GM18873 (cell line): Measurements from ENCODE around the gene MAPK14.
"Not testable (repeated sequence)": the region's sequence is repeated elsewhere in the genome, so short reads cannot be mapped to it uniquely, and the experiment has no call there.

Source experiments
- ATAC-seq: cut with Tn5 transposase; IDR thresholded peaks from one replicate; pipeline ENCODE4 v1.9.1; 2021; ENCODE audit warnings: mild to moderate bottlenecking, moderate library complexity, moderate number of reproducible peaks; ENCODE audit not compliant: unreplicated experiment, low FRiP score

MAPK14 gene

GRCh38 chr6:36027501-36028087 lies at the start of gene MAPK14:
MAPK14 (plus strand) TSS chr6:36027808; CDS start chr6:36028158, 350 bp downstream.
- peak; percentile 87 for ATAC-seq

DNA sequence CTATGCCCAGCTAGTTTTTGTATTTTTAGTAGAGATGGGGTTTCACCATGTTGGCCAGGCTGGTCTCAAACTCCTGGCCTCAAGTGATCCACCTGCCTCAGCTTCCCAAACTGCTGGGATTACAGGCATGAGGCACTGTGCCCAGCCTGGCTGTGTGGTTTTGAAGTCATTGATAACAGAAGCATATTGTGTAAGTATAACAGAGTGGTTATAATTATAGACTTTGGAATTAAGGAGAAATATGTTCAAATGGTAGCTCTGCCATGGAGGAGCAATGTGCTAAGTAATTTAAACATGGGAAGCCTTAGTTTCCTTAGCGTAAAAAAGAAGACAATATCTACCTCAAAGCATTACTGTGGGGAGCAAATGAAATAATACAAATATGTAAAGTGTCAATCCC lies 47.5 kb upstream of the MAPK14 start:
- not testable (repeated sequence) for ATAC-seq

DNA sequence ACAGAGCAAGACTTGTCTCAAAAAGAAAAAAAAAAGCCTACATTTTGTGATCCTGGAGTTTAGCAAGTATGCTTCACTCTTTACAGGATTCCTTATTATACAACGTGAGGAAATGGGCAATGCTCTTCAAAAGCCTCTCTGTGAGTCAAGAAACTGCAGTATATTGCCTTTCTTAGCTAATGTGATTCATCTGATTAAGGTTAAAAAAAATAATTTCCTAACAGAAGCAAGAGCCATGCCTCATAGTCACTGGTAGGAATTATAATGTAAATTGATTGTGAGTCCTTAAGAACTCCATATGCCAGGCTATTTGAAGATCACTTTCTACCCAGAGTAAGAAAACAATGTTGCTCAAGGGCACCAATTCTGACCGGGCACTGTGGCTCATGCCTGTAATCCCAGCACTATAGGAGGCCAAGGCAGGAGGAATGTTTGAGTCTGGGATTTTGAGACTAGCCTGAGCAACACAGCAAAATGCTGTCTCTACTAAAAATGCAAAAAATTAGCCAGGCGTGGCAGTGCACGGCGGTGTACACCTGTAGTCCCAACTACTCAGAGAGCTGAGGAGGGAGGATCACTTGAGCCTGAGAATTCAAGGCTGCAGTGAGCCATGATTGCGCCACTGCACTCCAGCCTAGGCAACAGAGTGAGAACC lies 46.5 kb upstream of the MAPK14 start:
- no peak for ATAC-seq

- ATAC-seq, result no peak
Measured at GRCh38 chr6:35984701-35985100, 42.9 kb upstream of the MAPK14 start.

DNA sequence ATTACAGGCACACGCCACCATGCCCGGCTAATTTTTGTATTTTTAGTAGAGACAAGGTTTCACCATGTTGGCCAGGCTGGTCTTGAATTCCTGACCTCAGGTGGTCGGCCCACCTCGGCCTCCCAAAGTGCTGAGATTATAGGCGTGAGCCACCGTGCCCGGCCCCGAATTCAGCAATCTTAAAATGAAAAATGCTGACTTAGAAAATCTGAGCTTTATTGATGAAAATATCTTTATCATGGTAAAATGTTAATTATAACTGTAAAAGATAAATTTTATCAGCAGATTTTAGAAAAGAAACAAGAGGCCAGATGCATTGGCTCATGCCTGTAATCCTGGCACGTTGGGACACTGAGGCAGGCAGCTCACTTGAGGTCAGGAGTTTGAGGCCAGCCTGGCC lies 39.6 kb upstream of the MAPK14 start:
- not testable (repeated sequence) for ATAC-seq

DNA sequence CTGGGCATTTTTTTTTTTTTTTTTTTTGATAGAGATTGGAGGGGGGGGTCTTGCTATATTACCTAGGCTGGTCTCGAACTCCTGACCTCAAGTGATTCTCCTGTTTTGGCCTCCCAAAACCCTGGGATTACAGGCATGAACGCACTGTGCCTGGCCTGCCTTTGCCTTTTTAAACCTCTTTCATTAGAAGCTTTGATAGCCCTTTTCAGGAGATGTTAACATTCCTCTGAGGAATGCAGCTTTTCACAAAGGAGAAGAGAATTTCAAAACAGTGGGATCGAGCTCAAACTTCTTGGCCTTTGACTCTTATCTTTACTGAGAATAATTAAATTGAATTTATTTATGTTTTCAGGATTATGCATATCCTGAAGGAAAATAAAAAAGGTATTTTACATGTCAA lies 34.5 kb upstream of the MAPK14 start:
- no peak for ATAC-seq

GRCh38 chr6:36000451-36000850 lies 27.2 kb upstream of the MAPK14 start:
- ATAC-seq, result no peak

DNA sequence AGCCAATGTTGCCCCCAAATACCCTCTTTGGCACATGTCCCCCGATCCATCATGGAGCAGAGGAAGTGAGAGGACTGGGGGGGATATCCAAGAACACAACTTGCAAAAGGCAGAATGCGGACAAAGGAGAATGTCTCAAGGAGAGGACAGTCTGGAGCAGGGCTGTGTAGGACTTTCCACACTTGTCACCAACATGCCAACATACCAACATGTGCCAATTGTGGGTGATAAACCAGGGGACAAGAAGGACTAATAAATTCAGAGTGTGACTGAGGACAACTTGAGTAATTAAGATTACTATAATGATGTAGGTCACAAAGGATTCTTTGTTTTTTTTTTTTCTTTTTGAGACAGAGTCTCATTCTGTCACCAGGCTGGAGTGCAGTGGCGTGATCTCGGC lies 11.9 kb upstream of the MAPK14 start:
- no peak for ATAC-seq

GRCh38 chr6:36018339-36018738 lies 9.3 kb upstream of the MAPK14 start:
- ATAC-seq, result no peak

DNA sequence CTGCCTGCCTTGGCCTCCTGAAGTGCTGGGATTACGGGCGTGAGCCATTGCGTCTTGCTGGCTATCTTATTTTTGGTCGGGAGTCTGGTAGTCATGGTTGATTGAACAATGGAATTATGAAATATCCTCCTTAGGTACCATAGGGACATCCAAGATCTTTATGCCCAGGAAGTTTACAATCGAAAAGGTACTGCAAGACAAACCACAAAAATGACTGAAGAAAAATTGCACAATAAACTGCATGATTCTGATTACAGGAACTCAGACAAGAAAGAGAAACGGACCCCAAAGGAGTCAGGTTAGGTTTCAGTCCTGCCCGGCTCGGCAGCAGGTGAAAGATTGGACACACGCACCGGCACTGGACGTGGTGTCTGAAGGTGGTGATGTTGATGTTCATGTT lies 8.4 kb upstream of the MAPK14 start:
- no peak for ATAC-seq

DNA sequence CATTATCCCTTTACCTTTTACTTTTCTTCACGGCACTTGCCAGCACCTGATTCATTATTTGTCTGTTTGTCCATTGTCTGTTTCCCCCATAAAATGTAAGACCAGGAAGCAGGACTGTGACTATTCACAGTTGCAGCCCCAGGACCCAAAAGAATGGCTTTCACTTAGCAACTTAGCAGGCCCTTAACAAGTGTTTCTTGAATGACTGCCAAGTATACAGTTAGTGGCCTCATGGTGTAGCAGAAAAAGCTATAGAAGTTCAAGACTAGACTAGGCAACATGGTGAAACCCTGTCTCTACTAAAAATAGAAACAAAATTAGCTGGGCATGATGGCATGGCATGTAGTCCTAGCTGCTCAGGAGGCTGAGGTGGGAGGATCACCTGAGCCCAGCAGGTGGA lies 7.5 kb upstream of the MAPK14 start:
- no peak for ATAC-seq

GRCh38 chr6:36023996-36024795 lies 3.4 kb upstream of the MAPK14 start, which contains the start of gene SLC26A8:
SLC26A8 (minus strand) TSS chr6:36024641; CDS start chr6:36019707, 4,934 bp downstream.
- no peak for ATAC-seq

- no peak for ATAC-seq
Measured at GRCh38 chr6:36025260-36025931, 2.2 kb upstream of the MAPK14 start.

DNA sequence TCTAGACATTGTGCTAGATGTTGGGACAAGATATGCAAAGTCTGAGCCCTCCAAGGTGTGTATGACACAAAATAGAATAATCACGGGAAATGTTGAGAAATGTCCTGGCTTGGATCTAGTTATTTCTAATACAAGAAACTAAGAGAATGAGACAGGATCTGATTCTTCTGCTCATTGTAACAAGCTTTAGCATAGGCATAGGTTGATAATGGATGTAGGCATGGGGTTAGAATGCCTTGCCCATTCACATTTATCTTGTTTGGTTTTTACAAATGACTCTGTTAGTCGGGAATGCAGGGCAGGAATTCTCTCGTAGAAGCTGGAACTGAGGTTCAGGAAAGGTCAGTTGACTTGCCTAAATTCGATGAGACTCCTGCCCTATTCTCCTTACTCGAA lies 1.7 kb upstream of the MAPK14 start:
- no peak for ATAC-seq

DNA sequence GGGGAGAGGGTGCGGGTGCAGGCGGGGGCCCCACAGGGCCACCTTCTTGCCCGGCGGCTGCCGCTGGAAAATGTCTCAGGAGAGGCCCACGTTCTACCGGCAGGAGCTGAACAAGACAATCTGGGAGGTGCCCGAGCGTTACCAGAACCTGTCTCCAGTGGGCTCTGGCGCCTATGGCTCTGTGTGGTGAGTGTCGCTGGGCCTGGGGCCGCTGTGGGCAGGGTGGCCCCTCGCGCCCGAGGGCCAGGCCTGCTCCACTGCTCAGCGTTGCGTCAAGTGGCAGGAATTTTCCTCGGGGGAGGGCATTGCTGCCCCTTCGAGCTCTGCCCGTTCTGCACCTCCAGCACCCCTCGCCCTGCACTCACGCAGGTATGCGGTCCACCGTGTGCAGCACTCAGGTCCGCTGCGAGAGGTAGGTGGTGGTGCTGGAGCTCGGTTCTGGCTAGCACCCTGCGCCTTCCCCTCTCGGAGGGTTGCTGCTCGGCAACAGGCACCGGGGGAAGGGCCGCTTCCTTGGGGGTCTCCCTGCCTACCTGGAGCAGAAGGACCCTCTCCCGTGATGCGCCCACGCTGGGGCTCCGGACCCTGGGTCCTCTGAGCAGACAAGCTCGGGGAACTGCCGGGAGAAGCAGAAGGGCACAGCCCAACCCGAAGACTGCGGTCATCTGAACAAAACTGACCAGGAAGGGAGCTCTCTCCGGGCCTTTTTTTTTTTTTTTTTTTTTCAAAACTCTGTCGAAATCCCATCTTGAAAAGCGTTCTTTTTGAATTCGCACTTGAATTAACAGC lies 674 bp downstream of the MAPK14 start:
- peak; percentile 14 for ATAC-seq

DNA sequence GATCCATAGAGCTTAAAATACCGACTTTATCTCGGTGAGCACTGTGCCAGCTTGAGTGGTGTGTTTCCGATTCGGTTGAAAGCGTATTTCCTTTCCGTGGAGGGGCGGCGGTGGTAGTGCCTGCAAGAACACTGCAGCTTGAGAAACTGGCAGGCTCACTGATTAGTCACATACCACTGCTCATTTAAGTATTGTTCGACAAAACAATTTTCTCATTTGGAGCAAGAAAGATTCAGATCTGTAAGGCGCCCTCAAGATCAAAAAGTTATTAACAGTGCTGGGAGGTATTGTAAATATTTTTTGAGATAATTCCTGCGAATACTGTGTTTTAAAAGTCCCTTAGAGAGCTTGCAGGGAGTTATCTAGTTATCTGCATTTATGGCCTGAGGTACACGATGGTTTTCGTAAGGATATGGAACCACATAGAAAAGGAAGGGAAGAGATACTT lies 1.3 kb downstream of the MAPK14 start:
- ATAC-seq, result no peak

DNA sequence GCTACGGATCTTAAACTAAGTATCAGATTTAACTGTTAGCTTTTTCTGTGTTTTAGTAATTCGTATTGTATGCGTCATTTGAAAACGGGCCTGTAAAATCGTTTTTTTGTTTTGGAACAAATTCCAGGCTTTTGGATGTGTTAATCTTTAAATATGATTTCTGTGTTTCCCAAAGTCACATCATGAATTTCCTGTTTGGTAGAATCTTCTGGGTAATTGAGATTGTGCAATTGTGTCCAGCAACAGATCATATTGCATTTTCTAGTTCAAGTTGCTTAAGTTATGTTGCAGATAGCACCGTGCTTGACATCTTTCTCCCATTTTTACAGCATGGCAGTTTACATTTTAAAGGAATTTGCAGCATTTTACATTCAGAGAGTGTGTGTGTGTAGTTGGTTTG lies 1.9 kb downstream of the MAPK14 start:
- no peak for ATAC-seq

DNA sequence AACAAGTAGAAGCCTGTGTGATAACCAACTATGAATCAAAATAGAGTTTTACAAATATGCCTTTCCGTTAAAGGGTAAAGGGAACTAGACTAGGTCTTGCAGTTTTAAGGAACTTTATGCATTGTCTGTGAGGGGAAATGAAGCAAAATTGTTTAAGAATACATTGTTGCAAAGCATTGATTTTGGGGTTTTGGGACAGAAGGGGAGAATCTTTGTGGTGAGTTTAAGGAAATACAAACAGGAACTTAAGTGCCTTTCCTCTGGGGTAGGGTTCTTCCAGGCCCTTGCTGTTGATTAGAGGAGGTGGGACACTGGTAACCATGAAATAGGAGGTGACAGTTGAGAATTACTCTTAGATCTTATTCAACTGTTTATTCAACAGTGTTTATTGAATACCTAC lies 4.7 kb downstream of the MAPK14 start:
- no peak for ATAC-seq

- not testable (repeated sequence) for ATAC-seq
Measured at GRCh38 chr6:36033144-36033543, 5.5 kb downstream of the MAPK14 start.

GRCh38 chr6:36033935-36034334 lies 6.3 kb downstream of the MAPK14 start:
- no peak for ATAC-seq
